ENCODE data around the gene TMEM31. TPM values are rescaled to one million over a fixed set of nuclear protein-coding genes. Genes with fewer than 3 reads are reported as not detected.

The TMEM31 gene
- total and polyA plus RNA-seq, 9 of the 15 experiments (the other 6 are each of a cell fraction or from before 2014, with no cell fraction given): 0.18 TPM; not detected in 8

- no peaks in the 10 kb centered on the region for H4K20me1 ChIP-seq (replicated peaks; ENCODE audit: control insufficient read depth, insufficient read depth, low read length)
- no peak overlapping the region for H3K27ac ChIP-seq (ENCODE audit: extremely low read depth, low read depth, low read length)
- WGBS (ENCODE audit: insufficient coverage, low coverage, missing lambda C conversion rate): 0% methylated on average over 3 of the region's 3 CpGs
- H3K9ac ChIP-seq (ENCODE audit: insufficient read depth in 1 of 2, low read depth in 2 of 2, low read length in 2 of 2): no peak overlapping the region
- in situ Hi-C loops (cut with MboI) (no loop called here), intact Hi-C loops (cut with micrococcal nuclease) (no loop called here)
- peaks cover 4 to 15% of the 10 kb centered on the region in 2 experiments; a peak in 4 of 5 replicates for H3K27me3 ChIP-seq (ENCODE audit: control insufficient read depth in 2 of 2, insufficient read depth in 2 of 2, low read length in 2 of 2)
- POLR2A ChIA-PET: no interaction called here
- H3K9me3 ChIP-seq (replicated peaks; ENCODE audit: control insufficient read depth, insufficient read depth, low read depth, low read length): no peaks in the 10 kb centered on the region
- CTCF ChIA-PET (ENCODE audit: low intra/inter-chr PET ratio): no interaction called here
- H3K9me1 ChIP-seq (ENCODE audit: control insufficient read depth, insufficient read depth, low read length): no peaks in the 10 kb centered on the region
- ATAC-seq: no peak
- BruUV-seq (replicated peaks): no TSS peak
- H3K36me3 ChIP-seq (ENCODE audit: control insufficient read depth, insufficient read depth, low read length): no peaks in the 10 kb centered on the region
- no peak overlapping the region for H3K4me3 ChIP-seq
- H3K4me1 ChIP-seq (replicated peaks in 1 of 2; ENCODE audit: control insufficient read depth in 2 of 2, insufficient read depth in 2 of 2, low read length in 2 of 2): no peaks in the 10 kb centered on the region
- no peak overlapping the region for H2AFZ ChIP-seq (ENCODE audit: low read depth, low read length)
- no peaks in the 10 kb centered on the region for H3K79me2 ChIP-seq (ENCODE audit: control insufficient read depth, insufficient read depth, low read length)
- DNase-seq (ENCODE audit: extremely low read depth in 1 of 4, low spot score in 3 of 4): no peak
- H3K4me2 ChIP-seq (ENCODE audit: insufficient read depth, low read length): no peak overlapping the region
- no peak for FAIRE-seq
- TF ChIP-seq ZFX (CRISPR knock-in tag; IDR thresholded peaks at IDR 0.05) (no peak), USF2 (CRISPR knock-in tag; IDR thresholded peaks at IDR 0.05) (no peak), MEF2A (IDR thresholded peaks at IDR 0.05; ENCODE audit: control insufficient read depth, low read depth, low read length) (no peak), HMGXB4 (CRISPR knock-in tag; IDR thresholded peaks at IDR 0.05) (no peak), ETS1 (conservative IDR thresholded peaks at IDR 0.05; ENCODE audit: control insufficient read depth, low read depth, low read length) (no peak), ZBTB1 (CRISPR knock-in tag; IDR thresholded peaks at IDR 0.05; ENCODE audit: borderline replicate concordance, low read depth) (no peak), ESRRA (IDR thresholded peaks at IDR 0.05; ENCODE audit: borderline replicate concordance, low read depth) (no peak), NCOA2 (IDR thresholded peaks at IDR 0.05; ENCODE audit: partially characterized antibody in 2 of 2) (no peak), ZNF785 (CRISPR knock-in tag; IDR thresholded peaks at IDR 0.05) (no peak), EZH2 (IDR thresholded peaks at IDR 0.05; ENCODE audit: borderline replicate concordance, low read depth, low read length) (no peak), ZNF76 (CRISPR knock-in tag; IDR thresholded peaks at IDR 0.05; ENCODE audit: borderline replicate concordance) (no peak), SIN3A (IDR thresholded peaks at IDR 0.05; ENCODE audit: borderline replicate concordance in 2 of 2, control insufficient read depth in 1 of 2, low read depth in 2 of 2, low read length in 2 of 2) (no peak), KLF13 (tag; IDR thresholded peaks at IDR 0.05; ENCODE audit: borderline replicate concordance, low read depth) (no peak), TCF7L2 (IDR thresholded peaks at IDR 0.05; ENCODE audit: low read depth, low read length) (no peak), ZNF740 (CRISPR knock-in tag; IDR thresholded peaks at IDR 0.05) (no peak), ZNF740 (tag; IDR thresholded peaks at IDR 0.05) (no peak), NELFE (IDR thresholded peaks at IDR 0.05; ENCODE audit: insufficient read depth, insufficient read length) (no peak), GTF2F1 (IDR thresholded peaks at IDR 0.05; ENCODE audit: low read depth, low read length) (no peak)
Observed at GRCh38 chrX:103704863-103705262, 5.8 kb upstream of the TMEM31 start.

Measured in K562 (cell line).